Cardiac septum (tissue), 1 donor: ENCODE results near the gene BTBD17. TPM values are rescaled to one million over a fixed set of nuclear protein-coding genes. Genes with fewer than 3 reads are reported as not detected.

Experiments
- DNase-seq: peaks from one replicate; pipeline ENCODE4 v3.0.0-alpha.2; 2020; ENCODE audit warnings: low spot score
- intact Hi-C: fragments of 100-400 bp; cut with DNase I; formaldehyde crosslinking; loops from one replicate; pipeline ENCODE4 v1.14.0; 2022
- total RNA-seq: library from RNA; stranded (reverse); fragmentation: NEBNext Ultra II Directional; extraction: Animal tissue kit (Norgen Biotek cat#: 25700); gene quantifications from one replicate; pipeline ENCODE4 v1.2.1, GENCODE V29; 2021
- donor health status: DM: no; HTN: no; CAD: no.

The BTBD17 gene
- total RNA-seq, 1 donor from 2014 or later: not detected

GRCh38 chr17:74368341-74369081, 6.8 kb upstream of the BTBD17 start:
- peak; percentile 86 for DNase-seq
- intact Hi-C loops: loop anchor here (1.0 kb wide), 1 partner anchor 125 kb away; no protein-coding TSS in a partner anchor

GRCh38 chr17:74367206-74367605, 5.5 kb upstream of the BTBD17 start, which contains the start of gene GPR142:
GPR142 (plus strand) TSS chr17:74367506; CDS start chr17:74369541, 2,035 bp downstream.
- intact Hi-C loops: no loop called here
- no peak for DNase-seq

GRCh38 chr17:74362810-74363498, 1.3 kb upstream of the BTBD17 start:
- intact Hi-C loops: loop anchor here (5.0 kb wide), 1 partner anchor 151 kb away; the partner anchor contains the start of gene TTYH2
- DNase-seq: no peak

GRCh38 chr17:74362069-74362405, 369 bp upstream of the BTBD17 start:
- intact Hi-C loops: loop anchor here (5.0 kb wide), 1 partner anchor 150 kb away; the partner anchor contains the start of gene TTYH2

GRCh38 chr17:74360899-74361229, 804 bp downstream of the BTBD17 start:
- intact Hi-C loops: loop anchor here (2.0 to 5.0 kb wide), 2 partner anchors 58 to 149 kb away; partner anchors contain the start of gene TTYH2
- DNase-seq: no peak

More at GRCh38 chr17:74362069-74362405, 369 bp upstream of the BTBD17 start:
- DNase-seq: no peak

- DNase-seq: no peak
- intact Hi-C loops: loop anchor here (2.0 to 5.0 kb wide), 2 partner anchors 57 to 148 kb away; partner anchors contain the start of gene TTYH2
Observed at GRCh38 chr17:74359916-74360315, 1.8 kb downstream of the BTBD17 start.

- intact Hi-C loops: no loop called here
- DNase-seq: no peak
Observed at GRCh38 chr17:74358697-74359096, 3.0 kb downstream of the BTBD17 start.

GRCh38 chr17:74357466-74357809, 4.2 kb downstream of the BTBD17 start:
- no peak for DNase-seq
- intact Hi-C loops: no loop called here

GRCh38 chr17:74356646-74357465, 4.8 kb downstream of the BTBD17 start:
- intact Hi-C loops: no loop called here
- no peak for DNase-seq

GRCh38 chr17:74355065-74355464, 6.6 kb downstream of the BTBD17 start:
- intact Hi-C loops: no loop called here

GRCh38 chr17:74354561-74354960, 7.1 kb downstream of the BTBD17 start:
- intact Hi-C loops: no loop called here
- DNase-seq: no peak

More at GRCh38 chr17:74355065-74355464, 6.6 kb downstream of the BTBD17 start:
- DNase-seq: no peak

- intact Hi-C loops: no loop called here
Observed at GRCh38 chr17:74354123-74354522, 7.5 kb downstream of the BTBD17 start.

GRCh38 chr17:74353446-74354060, 8.1 kb downstream of the BTBD17 start:
- intact Hi-C loops: no loop called here

More at GRCh38 chr17:74354123-74354522, 7.5 kb downstream of the BTBD17 start:
- no peak for DNase-seq

GRCh38 chr17:74351552-74352210, 10.0 kb downstream of the BTBD17 start:
- intact Hi-C loops: no loop called here
- DNase-seq: no peak

More at GRCh38 chr17:74353446-74354060, 8.1 kb downstream of the BTBD17 start:
- DNase-seq: no peak

GRCh38 chr17:74350486-74350885, 11.2 kb downstream of the BTBD17 start:
- intact Hi-C loops: no loop called here

GRCh38 chr17:74349120-74349519, 12.5 kb downstream of the BTBD17 start:
- intact Hi-C loops: no loop called here
- no peak for DNase-seq

More at GRCh38 chr17:74350486-74350885, 11.2 kb downstream of the BTBD17 start:
- no peak for DNase-seq

GRCh38 chr17:74347646-74348045, 14.0 kb downstream of the BTBD17 start:
- intact Hi-C loops: no loop called here

GRCh38 chr17:74345433-74346241, 16.0 kb downstream of the BTBD17 start:
- DNase-seq: no peak
- intact Hi-C loops: no loop called here

More at GRCh38 chr17:74347646-74348045, 14.0 kb downstream of the BTBD17 start:
- DNase-seq: no peak
